Measurements from ENCODE around the gene GPATCH4.

GPATCH4 gene

GRCh38 chr1:156544592-156545102, 56.6 kb downstream of the GPATCH4 start:
- no peak for DNase-seq

All from suppressor macrophage treated with lipopolysaccharide for 4 hours (primary cell).